OCI-LY1 (cell line): Measurements from ENCODE around the gene S100PBP.

Source experiments
- H2AFZ ChIP-seq: fragments of 200-600 bp; sonication (generic), shearing (Covaris generic); 2 replicates; pipeline ENCODE4 v1.6.0; 2014; ENCODE audit warnings: antibody characterized with exemption, mild to moderate bottlenecking, low read length
- H3F3A ChIP-seq: fragments of 200-600 bp; sonication (generic), shearing (Covaris generic); 2 replicates; pipeline ENCODE4 v1.6.0; 2014; ENCODE audit warnings: mild to moderate bottlenecking, antibody characterized with exemption, low read length, moderate library complexity; ENCODE audit not compliant: insufficient read depth
- H3K27ac ChIP-seq: fragments of 200-600 bp; sonication (generic); 2 replicates; pipeline ENCODE4 v1.5.1; 2014; ENCODE audit warnings: low read length, mixed run types, mild to moderate bottlenecking, low read depth; ENCODE audit not compliant: poor library complexity, severe bottlenecking
- H3K27me3 ChIP-seq: fragments of 200-600 bp; sonication (generic); 2 replicates; pipeline ENCODE4 v1.6.0; 2014; ENCODE audit warnings: antibody characterized with exemption, mild to moderate bottlenecking, low read length, moderate library complexity; ENCODE audit not compliant: insufficient read depth
- H3K36me3 ChIP-seq: fragments of 200-600 bp; sonication (generic); 2 replicates; pipeline ENCODE4 v1.6.1; 2014; ENCODE audit warnings: mild to moderate bottlenecking, antibody characterized with exemption, low read length, moderate library complexity, mixed read lengths; ENCODE audit not compliant: insufficient read depth
- H3K4me1 ChIP-seq: fragments of 200-600 bp; sonication (generic); 2 replicates; pipeline ENCODE4 v1.5.1; 2014; ENCODE audit warnings: mild to moderate bottlenecking, low read length, moderate library complexity; ENCODE audit not compliant: insufficient read depth, severe bottlenecking
- H3K4me2 ChIP-seq: fragments of 200-600 bp; sonication (generic), shearing (Covaris generic); 2 replicates; pipeline ENCODE4 v1.6.1; 2014; ENCODE audit warnings: low read length
- H3K4me3 ChIP-seq: fragments of 200-600 bp; sonication (generic); 2 replicates; pipeline ENCODE4 v1.5.1; 2014; ENCODE audit warnings: low read length, low read depth, mild to moderate bottlenecking, mixed read lengths; ENCODE audit not compliant: poor library complexity, severe bottlenecking
- H3K79me2 ChIP-seq: fragments of 200-600 bp; shearing (Covaris generic); 2 replicates; pipeline ENCODE4 v1.6.1; 2016; ENCODE audit warnings: mixed run types, low read length, mixed read lengths; ENCODE audit not compliant: insufficient read depth
- H3K9ac ChIP-seq: fragments of 200-600 bp; sonication (generic), shearing (Covaris generic); 2 replicates; pipeline ENCODE4 v1.6.1; 2014; ENCODE audit warnings: mild to moderate bottlenecking, low read length, mixed read lengths
- H3K9me2 ChIP-seq: fragments of 200-600 bp; sonication (generic), shearing (Covaris generic); 2 replicates; pipeline ENCODE4 v1.6.1; 2014; ENCODE audit warnings: low read depth, mild to moderate bottlenecking, low read length, mixed read lengths
- H3K9me3 ChIP-seq: fragments of 200-600 bp; shearing (Covaris generic); 2 replicates; pipeline ENCODE4 v1.6.1; 2014; ENCODE audit warnings: low read length, mixed read lengths
- H4K20me1 ChIP-seq: fragments of 200-600 bp; sonication (generic), shearing (Covaris generic); 2 replicates; pipeline ENCODE4 v1.6.0; 2016; ENCODE audit warnings: mild to moderate bottlenecking, low read length; ENCODE audit not compliant: insufficient read depth
- CTCF ChIP-seq: fragments of 200-600 bp; sonication (generic), shearing (Covaris generic); IDR thresholded peaks from 2 replicates; pipeline ENCODE4 v1.5.1; 2017; ENCODE audit warnings: mild to moderate bottlenecking, antibody characterized with exemption, low read length, moderate library complexity, mixed read lengths
- EZH2 ChIP-seq: fragments of 200-600 bp; sonication (generic), shearing (Covaris generic); IDR thresholded peaks from 2 replicates; pipeline ENCODE4 v1.8.0; 2017; ENCODE audit warnings: borderline replicate concordance, mixed run types, mild to moderate bottlenecking, antibody characterized with exemption, low read length, moderate library complexity, mixed read lengths

Gene S100PBP

GRCh38 chr1:32898958-32899357 is 81.5 kb downstream of the S100PBP start:
- no peaks in the 10 kb centered on the region for H3K9me2 ChIP-seq
- H3K79me2 ChIP-seq = no peaks in the 10 kb centered on the region
- no peak for TF ChIP-seq CTCF
- no peak for TF ChIP-seq EZH2
- no peaks in the 10 kb centered on the region for H3K9me3 ChIP-seq
- H4K20me1 ChIP-seq = no peaks in the 10 kb centered on the region
- no peaks in the 10 kb centered on the region for H3K36me3 ChIP-seq
- peaks cover 11% of the 10 kb centered on the region; the same call in 1 of the 2 replicates for H3K27me3 ChIP-seq
- H3F3A ChIP-seq = no peaks in the 10 kb centered on the region
- no peak overlapping the region for H3K4me3 ChIP-seq
- no peak overlapping the region for H3K9ac ChIP-seq
- no peak overlapping the region for H3K4me2 ChIP-seq
- peaks cover 3% of the 10 kb centered on the region for H3K4me1 ChIP-seq
- H2AFZ ChIP-seq = no peak overlapping the region
- H3K27ac ChIP-seq = no peak overlapping the region

GRCh38 chr1:32899586-32900296 is 82.3 kb downstream of the S100PBP start:
- Histone ChIP-seq H3K4me2 (no peak overlapping the region), H3K27me3 (peaks cover 12% of the 10 kb centered on the region), H3K79me2 (no peaks in the 10 kb centered on the region), H4K20me1 (no peaks in the 10 kb centered on the region), H3K36me3 (no peaks in the 10 kb centered on the region), H3F3A (no peaks in the 10 kb centered on the region), H3K27ac (no peak overlapping the region), H3K4me1 (peaks cover 3% of the 10 kb centered on the region), H3K9me3 (no peaks in the 10 kb centered on the region), H2AFZ (no peak overlapping the region), H3K9ac (no peak overlapping the region), H3K4me3 (no peak overlapping the region), H3K9me2 (no peaks in the 10 kb centered on the region)
- TF ChIP-seq CTCF = no peak
- TF ChIP-seq EZH2 = no peak

- Histone ChIP-seq H3K27me3 (peaks cover 14% of the 10 kb centered on the region), H3F3A (no peaks in the 10 kb centered on the region), H3K4me3 (peak overlapping the region; percentile 53), H2AFZ (no peak overlapping the region), H4K20me1 (no peaks in the 10 kb centered on the region), H3K9ac (no peak overlapping the region; the same call in 1 of the 2 replicates), H3K9me2 (no peaks in the 10 kb centered on the region), H3K79me2 (no peaks in the 10 kb centered on the region), H3K9me3 (no peaks in the 10 kb centered on the region), H3K36me3 (no peaks in the 10 kb centered on the region), H3K4me1 (peaks cover 3% of the 10 kb centered on the region), H3K27ac (no peak overlapping the region), H3K4me2 (peak overlapping the region; percentile 66)
- TF ChIP-seq EZH2 (no peak), CTCF (no peak)
These were observed 83.0 kb downstream of the S100PBP start for GRCh38 chr1:32900371-32900955.
